LHCN-M2 (cell line): ENCODE results near the gene MAPK6. TPM values are rescaled to one million over a fixed set of nuclear protein-coding genes. Genes with fewer than 3 reads are reported as not detected.
A peak's percentile ranks its signal among the peaks of the same experiment; 100 is the strongest.
"Not testable (repeated sequence)": the region's sequence is repeated elsewhere in the genome, so short reads cannot be mapped to it uniquely, and the experiment has no call there.

ENCODE experiments used
- DNase-seq: peaks from one replicate; pipeline ENCODE4 v3.0.0-alpha.2; 2012; ENCODE audit warnings: low read depth
- total RNA-seq: library from RNA; depleted of rRNA; stranded (reverse); fragments of >200 nt; gene quantifications from 2 replicates; pipeline ENCODE4 v1.2.3, GENCODE V29; 2014

MAPK6 gene
- total RNA-seq, 1 experiment from 2014 or later = 67.1 TPM

DNA sequence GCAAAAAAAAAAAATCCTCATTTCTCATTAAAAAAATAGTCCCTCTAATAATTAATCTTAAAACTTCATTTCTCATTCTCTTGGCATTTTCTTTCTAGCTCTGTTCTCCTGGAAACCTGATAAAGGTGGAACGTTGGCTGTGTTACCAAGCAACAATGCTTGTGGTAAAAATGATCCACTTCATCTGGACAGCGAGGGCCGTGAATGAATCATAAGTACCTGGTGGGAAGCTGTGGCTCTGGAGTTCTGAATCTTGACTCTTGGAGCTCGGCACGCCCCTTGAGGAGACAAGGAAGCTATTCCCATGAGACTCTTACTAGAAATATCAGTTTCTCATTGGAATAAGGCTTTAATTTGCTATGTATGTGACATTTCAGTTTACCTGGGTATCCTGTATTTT is 61.0 kb downstream of the MAPK6 start:
- DNase-seq = no peak

DNA sequence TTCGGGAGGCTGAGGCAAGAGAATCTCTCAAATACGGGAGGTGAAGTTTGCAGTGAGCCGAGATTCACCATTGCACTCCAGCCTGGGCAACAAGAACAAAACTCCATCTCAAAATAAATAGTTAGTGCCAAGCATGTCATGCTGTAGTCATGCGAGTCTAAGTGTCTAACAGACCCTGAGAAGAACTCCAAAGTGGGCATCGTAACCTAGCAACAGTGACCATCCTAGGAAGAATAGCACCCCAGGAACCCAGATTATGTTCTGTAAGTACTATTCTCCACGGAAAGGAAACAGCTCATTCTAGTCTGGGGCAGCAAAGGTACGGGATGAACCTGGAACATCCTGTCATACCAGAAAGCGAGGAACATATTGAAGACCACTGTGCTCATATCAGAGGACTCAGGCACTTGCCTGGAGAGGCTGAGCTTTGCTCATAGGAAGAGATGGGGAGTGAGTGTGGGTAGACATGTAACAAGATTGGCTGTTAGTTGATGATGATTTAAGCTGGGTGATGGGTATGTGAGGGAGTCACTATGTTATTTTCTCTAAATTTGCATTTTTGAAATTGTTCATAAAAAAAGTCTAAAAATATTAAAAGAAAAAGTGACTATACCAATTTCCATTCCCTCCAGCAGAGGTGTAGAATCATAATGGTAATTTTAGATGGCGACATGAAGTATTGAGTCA is 61.8 kb downstream of the MAPK6 start:
- no peak for DNase-seq

DNA sequence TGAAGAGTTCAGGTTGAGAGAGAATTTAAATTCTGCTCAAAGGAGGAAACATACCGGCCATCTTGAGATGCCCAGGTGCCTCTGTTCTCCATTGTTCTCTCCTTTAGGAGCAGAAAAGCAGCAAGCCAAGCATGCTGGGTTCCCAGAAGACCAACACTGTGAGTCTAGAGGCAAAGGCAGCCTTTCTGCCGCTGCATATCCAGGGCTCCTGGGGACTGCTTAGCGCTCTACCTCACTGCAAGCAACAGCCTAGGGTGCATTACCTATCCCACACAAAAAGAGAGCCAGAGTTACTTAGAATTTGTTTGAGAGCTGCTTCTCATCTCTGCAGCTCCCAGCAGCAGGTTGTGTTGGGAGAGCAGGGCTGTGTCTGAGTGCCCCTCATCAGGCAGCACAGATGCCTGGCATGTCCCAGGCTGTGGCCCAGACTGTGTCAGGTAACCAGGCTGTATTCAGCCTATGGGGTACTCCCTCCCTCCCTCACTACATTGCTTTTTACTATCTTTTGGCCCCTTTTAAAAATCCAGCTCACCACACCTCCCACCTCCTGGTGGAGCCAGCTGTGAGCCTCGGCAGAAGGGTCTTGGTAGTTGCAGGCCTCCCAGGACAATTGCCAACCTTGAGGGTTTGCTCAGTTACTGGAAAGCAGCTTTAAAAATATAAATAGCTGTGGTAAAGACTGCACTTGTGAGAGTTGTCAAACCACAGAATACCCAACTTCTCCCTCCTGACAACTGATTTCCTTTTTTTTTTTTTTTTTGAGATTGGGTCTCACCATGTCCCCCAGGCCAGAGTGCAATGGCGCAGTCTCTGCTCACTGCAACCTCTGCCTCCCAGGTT is 63.4 kb downstream of the MAPK6 start:
- peak; percentile 72 for DNase-seq

DNA sequence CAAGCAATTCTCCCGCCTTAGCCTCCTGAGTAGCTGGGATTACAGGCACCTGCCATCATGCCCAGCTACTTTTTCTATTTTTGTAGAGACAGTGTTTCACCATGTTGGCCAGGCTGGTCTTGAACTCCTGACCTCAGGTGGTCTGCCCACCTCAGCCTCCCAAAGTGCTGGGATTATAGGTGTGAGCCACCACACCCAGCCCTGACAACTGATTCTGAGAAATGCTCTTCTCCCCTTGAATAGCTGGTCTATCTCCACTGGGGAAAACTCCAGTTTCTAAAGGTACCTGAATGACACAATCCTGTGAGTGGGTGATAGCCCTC is 64.0 kb downstream of the MAPK6 start:
- DNase-seq = not testable (repeated sequence)

DNA sequence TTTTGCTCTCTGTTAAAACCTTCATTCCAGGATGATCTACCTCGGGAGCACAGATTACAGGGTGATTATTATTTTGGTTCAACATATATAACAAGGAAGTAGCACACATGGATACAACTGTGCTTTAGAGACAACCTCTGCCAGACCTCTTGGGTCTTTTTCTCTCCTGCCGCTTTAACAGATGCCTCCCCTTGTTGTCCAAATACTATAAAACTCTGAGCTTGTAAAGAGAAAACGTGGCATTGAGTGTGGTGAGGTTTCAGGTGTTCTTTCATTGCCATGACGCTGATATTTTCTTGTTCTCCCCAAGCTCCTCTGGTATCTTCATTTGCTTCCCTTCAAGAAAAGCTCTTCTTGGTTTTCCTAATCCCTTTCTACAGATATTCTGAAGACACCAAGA is 64.6 kb downstream of the MAPK6 start:
- DNase-seq = no peak

DNA sequence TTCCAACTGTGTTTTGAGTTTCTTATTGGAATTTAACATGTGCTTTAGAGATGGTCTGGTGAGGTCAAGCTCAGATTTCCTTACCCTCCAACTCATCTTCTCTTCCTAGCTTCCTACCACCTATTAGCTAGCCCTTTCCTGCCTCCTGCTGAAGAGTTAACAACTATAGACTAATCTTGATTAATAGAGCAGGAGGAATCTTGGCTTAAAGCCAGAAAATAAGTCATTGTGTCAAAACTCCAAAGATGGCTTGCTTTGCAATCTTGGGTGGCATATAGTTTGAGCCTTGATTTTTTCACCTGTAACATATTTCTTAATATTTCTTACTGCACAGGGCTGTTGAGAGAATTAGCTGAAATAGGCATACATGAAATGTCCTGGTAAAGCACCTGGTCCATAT is 66.3 kb downstream of the MAPK6 start:
- DNase-seq = no peak

DNA sequence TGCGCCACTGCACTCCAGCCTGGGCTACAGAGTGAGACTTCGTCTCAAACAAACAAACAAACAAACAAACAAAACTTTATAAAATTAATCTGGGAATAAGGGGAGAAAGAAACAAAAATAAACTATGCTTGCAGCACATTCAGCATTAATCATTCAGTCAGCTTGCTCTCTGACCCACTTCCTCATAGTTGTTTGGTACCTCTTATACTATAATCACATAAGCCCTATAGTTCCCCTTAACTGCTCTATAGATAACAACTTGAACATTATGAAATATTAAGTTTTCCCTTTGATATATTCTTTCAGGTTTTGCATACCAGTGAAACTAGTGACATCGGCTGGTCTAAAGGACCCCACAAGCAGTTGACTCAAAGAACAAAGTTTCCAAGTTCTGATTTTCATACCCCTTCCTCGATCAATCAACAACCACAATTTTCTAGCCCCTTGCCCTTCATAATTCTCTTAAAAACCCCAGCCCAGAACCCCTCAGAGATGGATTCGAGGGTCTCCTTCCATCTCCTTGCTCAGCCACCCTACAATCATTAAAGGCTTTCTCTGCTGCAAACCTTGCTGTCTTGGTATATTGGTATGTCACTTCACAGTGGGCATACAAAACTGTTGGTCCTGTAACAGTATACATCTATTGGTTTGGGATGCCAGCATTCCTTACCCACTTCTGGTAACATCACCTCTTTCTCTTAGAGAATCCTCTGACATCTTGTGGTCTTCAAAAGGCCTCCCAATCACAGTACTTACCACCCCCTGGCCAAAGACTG is 67.2 kb downstream of the MAPK6 start:
- DNase-seq = no peak

DNA sequence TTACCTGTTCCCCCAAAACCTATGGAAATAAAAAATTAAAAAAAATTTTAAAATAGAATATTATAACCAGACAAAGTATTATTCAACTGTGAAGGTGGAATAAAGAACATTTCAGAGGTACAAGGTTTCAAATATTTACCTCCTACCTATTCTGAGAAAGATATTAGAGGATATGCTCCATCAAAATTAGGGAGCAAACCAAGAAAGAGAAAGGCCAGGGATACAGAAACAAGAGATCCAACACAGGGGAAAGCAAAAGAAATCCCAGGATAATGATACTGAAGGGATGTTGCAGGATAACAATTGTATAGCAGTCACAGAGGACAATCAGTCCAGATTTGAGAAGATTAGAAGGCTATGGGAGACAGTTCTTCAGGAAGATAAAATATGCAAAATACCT is 71.2 kb downstream of the MAPK6 start:
- DNase-seq = no peak

DNA sequence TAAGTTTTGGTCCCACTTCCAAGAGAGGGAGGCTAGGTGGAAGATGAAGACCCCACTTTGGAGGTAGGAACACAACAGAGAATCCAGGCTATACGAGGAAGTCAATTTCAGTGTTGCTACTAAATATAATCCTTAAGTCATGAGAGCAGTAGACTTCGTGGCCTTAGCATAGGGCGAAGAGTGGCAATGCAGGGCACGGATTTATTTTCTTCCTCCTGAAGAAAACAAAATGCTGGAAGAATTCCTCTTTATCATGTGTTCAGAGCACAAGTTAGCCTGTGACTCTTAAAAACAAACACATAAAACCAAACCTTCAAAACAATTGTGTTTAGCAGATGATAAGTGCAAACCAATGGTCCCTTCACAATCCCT is 74.1 kb downstream of the MAPK6 start:
- no peak for DNase-seq

DNA sequence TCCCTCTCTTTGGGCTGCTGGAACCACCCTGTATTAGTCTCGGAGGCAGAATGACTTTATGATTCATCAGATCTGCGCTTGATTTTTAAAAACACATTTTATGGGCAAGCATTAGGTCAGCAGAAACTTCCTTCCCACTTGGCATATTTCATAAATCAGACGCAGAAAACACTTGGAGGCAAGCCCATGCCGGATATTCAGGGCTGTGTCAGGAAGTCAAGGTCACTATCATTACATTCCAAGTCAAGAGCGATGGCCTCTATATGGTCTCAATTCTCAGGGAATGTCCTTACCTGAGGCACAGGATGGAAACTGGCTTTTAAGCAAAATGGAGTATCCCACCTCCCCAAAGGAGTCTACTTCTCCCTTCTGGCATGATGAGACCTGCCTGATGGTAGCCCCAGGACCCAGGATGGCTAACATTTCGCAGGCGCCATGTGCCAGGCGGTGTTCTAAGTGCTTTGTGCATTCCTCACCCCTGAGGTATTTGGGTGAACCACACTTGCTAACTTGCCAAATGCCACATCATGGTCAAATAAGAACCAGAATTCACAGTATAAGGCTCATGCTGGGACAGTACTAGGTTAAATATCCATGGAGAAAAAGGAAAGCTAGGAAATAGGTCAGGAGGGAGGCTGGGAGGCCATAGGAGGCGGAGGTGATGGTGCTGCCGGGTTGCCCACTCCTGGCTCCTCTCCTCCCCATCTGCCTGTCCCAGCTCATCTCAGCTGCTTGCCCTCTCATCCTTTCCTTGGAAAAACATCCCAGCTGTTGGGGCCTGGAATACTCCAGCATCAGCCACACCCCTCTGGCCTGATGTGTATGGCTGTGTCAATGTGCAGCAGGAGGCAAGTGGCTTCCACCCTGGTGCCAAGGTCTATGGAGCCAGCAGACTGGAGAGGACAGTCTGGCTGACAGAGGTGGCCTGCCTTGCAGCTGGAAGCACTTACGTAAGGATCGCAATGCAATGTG is 74.8 kb downstream of the MAPK6 start:
- DNase-seq = peak; percentile 97

DNA sequence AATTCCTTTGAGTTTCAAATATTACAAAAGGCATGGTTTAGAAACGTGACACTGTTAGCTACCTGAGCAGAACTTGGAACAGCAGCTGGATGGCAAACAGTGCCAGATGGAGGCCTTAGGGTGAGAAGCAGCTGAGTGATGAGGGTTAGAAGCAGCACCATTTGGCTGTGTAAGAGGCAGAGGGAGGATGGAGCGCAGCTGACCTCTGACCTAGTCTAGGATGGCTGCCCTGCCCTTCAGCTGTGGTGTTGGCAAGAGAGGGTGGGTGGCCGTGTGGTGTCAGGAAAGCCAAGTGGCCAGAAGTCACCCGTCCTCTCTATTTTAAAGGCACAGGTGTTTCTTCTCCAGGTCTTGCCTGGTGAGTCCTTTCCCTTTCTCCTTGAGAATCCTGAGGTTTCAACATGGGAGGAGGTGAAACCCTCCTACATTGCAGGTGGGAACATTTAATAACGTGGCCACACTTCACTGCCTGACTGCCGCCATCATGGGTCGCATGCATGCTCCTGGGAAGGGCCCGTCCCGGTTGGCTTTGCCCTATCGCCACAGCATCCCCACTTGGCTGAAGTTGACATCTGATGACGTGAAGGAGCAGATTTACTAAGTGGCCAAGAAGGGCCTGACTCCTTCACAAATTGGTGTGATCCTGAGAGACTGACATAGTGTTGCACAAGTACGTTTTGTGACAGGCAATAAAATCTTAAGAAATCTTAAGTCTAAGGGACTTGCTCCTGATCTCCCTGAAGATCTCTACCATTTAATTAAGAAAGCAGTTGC is 76.0 kb downstream of the MAPK6 start:
- DNase-seq = no peak

DNA sequence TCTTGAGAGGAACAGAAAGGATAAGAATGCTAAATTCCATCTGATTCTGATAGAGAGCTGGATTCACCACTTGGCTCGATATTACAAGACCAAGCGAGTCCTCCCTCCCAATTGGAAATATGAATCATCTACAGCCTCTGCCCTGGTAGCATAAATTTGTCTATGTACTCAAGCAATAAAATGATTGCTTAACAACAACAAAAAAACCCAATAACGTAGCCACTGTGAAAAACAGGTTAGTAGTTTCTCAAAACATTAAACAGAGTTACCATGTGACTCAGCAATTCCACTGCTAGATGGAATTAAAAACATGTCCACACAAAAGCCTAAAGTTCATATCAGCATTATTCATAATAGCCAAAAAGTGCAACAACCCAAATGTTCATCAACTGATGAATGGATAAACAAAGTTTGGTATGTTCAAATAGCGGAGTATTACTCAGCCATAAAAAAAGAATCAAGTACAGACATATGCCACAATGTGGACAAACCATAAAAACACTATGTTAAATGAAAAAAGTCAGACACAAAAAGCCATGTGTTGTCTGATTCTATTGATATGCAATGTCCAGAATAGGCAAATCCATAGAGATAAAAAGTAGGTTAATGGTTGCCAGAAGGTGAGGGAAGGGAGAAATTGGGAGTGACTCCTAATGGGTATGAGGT is 76.7 kb downstream of the MAPK6 start:
- DNase-seq = peak; percentile 94

DNA sequence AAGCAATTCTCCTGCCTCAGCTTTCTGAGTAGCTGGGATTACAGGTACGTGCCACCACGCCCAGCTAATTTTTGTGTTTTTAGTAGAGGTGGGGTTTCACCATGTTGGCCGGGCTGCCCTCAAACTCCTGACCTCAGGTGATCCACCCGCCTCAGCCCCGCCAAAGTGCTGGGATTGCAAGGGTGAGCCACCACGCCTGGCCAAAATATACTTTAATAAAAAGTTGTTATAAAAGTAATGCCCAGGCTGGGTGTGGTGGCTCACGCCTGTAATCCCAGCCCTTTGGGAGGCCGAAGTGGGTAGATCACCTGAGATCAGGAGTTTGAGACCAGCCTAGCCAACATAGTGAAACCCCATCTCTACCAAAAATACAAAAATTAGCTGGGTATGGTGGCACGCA is 77.5 kb downstream of the MAPK6 start:
- DNase-seq = not testable (repeated sequence)

DNA sequence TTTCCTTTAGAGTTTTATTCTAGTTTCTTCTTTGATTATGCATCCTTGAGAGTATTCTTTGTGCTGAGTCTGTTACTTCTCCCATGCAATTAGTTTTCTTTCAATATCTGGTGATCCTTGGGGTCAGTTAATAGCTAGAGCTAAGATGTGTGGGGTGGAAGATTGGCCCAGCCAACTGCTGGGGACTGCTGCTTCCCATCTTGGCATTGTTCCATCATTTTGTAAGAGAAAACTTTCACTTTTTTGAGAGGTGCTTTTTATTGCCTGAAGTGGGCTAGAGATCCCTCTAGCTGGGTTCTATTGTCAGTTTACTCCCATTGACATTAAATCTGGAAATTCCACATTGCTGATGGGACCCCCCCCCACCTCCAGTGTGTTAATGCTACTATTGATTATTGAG is 78.2 kb downstream of the MAPK6 start:
- peak; percentile 53 for DNase-seq

DNA sequence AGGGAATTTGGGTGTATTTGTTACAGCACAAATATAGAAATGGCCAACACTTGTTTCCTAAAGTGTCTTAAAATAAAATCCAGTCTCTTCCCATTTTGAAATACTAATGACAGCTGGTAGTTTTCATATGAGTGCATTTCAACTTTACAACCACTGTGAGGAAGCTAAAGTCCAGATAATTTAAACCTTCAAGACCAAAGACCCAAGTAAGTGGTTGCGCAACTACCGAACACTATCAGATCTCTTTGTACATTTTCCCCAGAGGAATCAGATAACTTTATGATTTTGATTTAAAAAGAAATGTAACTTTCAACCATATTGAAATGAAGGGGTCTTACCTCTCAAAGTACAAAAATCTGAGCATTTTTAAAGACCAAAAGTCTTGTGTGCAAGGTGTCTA is 79.3 kb downstream of the MAPK6 start:
- DNase-seq = peak; percentile 66

DNA sequence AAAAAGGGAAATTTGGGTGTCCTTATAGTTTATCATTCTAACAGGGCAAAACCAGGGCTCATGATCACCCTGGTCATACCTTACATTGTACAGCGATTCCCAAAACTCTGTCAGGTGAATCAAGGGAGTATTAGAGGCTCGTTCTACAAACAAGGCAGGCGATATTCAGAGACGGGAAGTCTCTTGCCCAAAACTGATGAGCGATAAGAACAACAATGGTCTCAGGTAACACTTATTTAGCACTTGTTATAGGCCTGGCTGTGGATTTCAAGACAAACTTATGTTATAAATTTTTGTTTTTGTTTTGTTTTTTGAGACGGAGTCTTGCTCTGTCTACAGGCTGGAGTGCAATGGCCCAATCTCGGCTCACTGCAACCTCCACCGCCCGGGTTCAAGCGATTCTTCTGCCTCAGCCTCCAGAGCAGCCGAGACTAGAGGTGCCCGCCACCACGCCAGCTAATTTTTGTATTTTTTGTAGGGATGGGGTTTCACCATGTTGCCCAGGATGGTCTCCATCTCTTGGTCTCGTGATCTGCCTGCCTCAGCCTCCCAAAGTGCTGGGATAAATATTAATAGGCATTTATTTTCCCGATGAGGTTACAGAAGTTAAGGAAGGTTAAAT is 80.7 kb downstream of the MAPK6 start:
- no peak for DNase-seq

DNA sequence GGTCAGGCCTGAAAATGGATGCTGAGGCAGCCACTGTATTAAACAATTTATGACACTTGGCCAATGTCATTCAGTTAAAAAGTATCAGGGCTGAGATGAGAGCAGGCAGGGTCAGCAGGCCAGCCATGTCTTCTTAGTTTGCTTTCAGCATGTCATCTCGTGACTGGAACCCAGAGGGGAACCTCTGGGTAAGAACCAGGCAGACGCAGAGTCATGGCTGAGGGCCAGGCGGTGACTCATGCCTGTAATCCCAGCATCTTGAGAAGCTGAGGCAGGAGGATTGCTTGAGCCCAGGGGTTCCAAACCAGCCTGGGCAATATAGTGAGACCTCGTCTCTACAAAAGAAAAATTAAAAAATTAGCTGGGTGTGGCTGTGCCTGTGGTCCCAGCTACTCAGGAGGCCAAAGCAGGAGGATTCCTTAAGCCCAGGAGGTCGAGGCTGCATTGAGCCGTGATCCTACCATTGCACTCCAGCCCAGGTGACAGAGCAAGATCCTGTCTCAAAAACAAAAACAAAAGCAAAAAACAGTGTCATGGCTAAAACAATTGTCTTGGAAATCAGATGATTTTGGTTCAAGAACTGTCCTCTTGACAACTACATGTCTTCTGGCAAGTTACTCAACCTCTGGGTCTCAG is 81.9 kb downstream of the MAPK6 start:
- DNase-seq = peak; percentile 92

DNA sequence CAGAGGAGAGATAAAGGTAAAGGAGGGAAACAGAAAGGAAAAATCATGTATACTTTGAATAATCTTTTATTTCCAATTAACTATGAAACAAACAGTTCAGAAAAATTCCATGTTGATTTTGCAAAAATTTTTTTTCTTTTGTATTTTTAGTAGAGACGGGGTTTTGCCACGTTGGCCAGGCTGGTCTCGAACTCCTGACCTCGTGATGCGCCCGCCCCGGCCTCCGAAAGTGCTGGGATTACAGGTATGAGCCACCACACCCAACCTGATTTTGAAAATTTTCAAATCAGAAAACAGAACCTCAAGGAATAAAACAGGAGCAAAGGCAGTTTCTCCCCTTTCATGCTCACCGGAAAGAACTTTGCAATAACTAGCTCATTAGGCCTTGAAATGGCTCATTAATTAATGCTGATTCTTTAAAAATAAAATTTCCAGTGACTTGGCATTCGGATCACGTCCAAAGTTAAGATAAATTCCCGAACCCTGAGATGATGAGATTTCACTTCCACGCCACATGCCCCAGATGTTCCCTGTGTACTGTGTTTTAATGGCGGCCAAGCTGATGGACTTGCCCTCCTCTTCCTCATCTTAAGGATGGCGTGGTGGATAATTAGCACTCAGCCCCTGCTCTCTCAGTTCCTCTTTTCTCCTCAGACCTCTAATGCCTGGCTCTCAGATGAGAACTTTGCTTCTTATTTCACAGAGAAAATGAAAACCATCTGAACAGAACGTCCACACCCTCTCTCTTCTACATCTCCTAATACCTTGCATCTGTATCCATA is 82.7 kb downstream of the MAPK6 start:
- DNase-seq = no peak
